ENCODE data around the gene CLEC20A.

CLEC20A gene

GRCh38 chr1:178467837-178468236 lies 28.9 kb downstream of the CLEC20A start:
- DNase-seq: no peak

DNA sequence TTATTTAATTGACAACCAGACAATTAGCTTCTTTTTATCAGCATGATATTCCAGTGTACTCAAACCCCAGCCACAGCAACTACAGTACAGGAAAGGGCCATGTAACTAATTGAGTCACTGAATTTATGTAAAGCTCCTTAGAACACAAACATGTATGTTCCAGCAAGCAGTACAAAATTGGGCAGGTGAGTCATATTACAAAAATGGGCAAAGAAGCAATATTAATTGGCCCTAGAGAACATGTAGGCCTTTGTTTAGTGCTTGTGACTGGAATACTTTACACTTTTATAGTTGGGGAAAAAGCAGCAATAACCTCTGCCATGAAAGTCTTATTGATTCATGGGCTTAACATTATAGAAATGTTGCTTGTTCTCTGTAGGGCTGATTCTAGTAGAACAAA lies 31.8 kb downstream of the CLEC20A start:
- DNase-seq: no peak

DNA sequence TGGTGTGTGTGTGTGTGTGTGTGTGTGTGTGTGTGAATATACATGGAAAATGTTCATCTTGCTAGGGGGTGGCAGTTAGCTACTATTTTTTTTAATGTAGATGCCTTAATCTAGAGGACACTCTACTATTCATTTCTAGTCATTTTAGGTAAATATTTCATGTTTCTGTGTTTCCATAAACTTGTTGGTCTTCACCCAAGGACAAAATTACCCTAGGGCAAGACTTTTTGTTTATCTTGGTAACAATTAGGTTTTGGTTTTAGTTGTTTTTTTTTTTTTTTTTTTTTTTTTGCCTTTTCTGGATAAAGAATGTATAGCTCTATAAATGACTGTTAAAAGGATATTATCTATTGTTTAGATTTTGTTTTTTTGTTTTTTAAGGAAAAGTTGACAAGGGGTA lies 32.2 kb downstream of the CLEC20A start:
- DNase-seq: no peak

DNA sequence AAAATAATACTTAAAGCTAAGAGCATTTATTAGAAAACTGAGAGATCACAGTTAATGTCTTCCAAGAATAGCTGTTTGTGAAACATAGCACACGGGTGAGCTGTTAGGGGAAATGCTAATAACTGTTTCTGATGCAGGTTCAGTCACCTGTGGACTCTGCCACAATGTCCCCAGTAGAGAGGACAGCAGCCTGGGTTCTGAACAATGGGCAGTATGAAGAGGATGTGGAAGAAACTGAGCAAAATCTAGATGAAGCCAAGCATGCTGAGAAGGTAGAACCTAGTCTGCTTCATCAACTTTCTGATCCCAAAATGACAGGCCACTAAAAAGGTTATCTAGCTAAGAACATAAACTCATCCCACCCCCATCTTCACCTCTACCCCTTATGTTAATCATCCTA lies 32.6 kb downstream of the CLEC20A start:
- DNase-seq: no peak

- DNase-seq: no peak
These were observed 35.1 kb downstream of the CLEC20A start for GRCh38 chr1:178461701-178462100.

- no peak for DNase-seq
These were observed 35.7 kb downstream of the CLEC20A start for GRCh38 chr1:178461104-178461503.

DNA sequence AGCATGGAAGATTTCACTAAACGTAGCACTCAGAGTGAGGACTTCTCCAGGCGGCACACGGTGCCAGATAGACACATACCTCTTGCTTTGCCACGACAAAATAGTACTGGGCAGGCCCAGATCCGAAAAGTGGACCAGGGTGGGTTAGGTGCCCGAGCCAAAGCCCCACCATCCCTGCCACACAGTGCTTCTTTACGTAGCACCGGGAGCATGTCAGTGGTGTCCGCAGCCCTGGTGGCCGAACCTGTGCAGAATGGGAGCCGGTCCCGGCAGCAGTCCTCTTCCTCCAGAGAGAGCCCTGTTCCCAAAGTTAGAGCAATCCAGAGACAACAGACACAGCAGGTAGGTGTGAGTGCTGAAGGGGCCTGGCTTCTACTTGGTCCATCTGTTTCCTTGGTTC lies 38.6 kb downstream of the CLEC20A start:
- DNase-seq: no peak

- no peak for DNase-seq
These were observed 39.1 kb downstream of the CLEC20A start for GRCh38 chr1:178457651-178458050.

DNA sequence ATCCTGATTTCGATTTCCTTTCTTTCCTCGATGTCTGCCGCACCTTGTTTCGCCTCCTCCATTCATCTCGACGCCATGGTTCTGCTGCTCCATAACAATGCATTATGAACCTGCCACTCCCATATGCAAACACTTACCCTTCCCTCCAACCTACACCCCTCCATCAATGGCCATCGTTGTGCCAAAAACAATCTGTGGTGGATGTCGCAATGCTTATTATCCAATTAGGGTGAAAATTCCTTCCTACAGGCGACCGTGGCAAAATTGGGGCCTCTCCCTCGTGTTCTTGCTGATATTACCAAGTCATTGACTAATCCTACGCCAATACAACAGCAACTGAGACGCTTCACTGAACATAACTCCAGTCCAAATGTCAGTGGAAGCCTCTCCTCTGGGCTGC lies 40.3 kb downstream of the CLEC20A start:
- DNase-seq: no peak

DNA sequence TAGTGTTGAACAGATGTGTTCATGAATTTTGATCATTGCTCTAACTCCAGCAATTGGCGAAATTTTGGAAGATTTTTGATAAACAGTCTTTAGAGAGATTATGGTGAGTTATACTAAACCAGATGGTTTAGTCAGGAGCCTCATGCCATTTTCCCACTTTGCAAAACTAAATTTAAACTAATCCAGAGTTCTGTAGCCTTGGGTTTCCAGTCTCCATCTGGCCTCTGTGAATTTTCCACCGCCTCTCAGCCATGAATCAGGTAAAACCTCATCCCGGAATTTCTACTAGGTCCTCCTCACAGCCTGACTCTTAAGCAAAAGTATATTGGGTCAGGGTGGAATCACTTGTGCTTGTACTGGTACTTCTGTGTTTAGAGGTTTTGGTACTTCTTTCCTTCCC lies 44.8 kb downstream of the CLEC20A start:
- DNase-seq: no peak

GRCh38 chr1:178451529-178451928 lies 45.2 kb downstream of the CLEC20A start:
- DNase-seq: no peak

DNA sequence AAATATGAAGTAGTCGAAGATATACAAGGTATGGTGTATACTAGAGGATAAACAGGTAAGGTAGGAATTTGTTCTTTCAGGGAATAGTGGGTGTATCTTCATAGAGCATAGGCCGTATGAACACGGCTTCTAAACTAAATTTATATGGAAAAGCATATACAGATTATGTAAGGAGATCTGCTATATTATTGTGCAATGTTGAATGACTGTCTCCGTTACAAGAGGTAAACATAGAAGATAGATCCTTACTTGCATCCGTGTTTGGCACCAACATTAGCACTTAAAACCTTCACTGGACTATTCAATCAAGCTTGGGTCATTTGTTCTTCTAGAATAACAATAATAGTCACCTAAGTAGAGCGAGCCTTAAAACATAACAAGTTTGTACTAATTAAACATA lies 45.9 kb downstream of the CLEC20A start:
- DNase-seq: no peak

DNA sequence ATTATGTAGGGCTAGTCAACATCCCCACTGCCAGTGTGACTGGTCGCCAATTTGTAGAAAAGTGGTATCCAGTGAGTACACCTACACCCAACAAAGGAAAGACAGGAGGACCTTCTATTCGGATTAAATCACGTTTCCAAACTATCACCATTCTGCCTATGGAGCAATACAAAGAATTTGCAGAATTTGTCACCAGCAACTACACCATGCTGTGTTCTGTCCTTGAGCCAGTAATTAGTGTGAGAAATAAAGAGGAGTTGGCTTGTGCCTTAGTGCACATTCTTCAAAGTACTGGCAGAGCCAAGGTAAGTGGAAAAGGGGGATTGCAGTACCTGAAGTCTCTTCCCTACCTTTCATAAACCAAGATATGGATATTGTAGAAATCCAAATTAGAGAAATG lies 53.8 kb downstream of the CLEC20A start:
- no peak for DNase-seq

GRCh38 chr1:178438432-178438831 lies 58.3 kb downstream of the CLEC20A start:
- no peak for DNase-seq

GRCh38 chr1:178436899-178437298 lies 59.9 kb downstream of the CLEC20A start:
- no peak for DNase-seq

DNA sequence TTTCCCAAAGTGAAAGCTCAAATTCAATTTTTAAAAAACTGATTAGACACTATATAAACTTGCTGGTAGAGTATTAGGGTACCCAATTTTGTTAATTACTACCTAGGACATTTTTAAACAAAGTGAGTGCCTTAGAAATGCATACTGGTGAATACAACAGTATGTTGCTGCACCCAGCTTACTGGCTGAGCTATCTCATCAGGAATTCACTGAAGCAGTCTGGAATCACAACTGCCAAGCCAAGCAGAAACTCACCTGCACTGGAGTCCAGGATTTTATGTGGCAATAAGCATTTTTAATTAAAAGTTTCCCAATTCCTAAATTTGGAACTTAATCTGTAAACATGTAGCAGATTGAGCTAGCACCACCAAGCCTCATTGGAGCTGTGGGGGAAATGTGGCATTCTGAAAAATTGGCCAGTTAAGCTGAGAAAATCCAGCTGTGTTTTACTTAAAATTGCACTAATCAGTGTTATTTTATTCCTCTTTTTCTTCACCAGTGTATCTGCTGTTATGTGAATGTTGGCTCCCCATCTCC lies 61.8 kb downstream of the CLEC20A start:
- DNase-seq: no peak

DNA sequence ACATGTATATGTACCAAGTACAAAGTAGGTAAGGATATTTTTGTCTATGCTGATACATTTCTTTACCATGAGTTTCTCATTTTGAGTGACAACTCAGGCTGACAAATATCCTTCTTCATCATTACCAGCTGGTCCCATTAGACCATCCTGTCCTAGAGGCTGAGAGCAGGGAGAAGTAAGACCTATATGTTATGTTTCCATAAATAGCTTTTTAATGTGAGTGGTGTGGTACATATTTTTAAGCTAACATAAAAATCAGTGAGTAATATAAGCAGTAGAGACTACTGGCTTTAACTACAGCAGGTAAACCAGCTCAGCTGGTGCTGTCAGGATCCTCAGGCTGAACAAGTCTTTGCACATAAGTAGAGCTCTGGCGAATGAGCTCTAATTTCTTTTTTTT lies 62.4 kb downstream of the CLEC20A start:
- DNase-seq: no peak
